GM10266 (cell line): Measurements from ENCODE around the gene APRT.

ENCODE experiments used
- DNase-seq: peaks from one replicate; pipeline ENCODE4 v3.0.0; 2012; ENCODE audit errors: extremely low spot score
- TF ChIP-seq, protein P1 (sequence below): IDR thresholded peaks from 2 replicates; pipeline ENCODE4 v1.5.1; 2012; ENCODE audit warnings: mild to moderate bottlenecking, low read depth; ENCODE audit not compliant: control insufficient read depth, insufficient read depth; ENCODE audit errors: missing control alignments

APRT gene

DNA sequence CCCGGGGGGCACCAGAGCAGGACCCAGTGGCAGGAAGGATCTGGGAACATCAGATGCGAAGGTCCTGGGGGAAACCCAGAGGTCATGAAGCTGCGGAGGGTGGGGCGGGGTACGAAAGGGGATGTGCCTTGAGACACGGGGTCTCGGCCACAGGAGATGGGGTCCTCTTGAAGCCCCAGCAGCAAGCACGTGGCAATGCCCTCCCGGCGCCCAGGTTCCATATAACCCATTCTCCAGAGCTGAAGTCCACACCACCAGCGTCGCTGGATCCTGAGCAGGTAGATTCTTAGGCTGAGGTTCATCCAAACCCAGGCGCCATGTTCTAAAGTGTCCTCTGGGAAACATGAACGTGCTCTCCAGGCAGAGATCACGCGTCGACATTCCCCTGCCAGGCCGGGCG is 47.6 kb downstream of the APRT start:
- no peak for DNase-seq

DNA sequence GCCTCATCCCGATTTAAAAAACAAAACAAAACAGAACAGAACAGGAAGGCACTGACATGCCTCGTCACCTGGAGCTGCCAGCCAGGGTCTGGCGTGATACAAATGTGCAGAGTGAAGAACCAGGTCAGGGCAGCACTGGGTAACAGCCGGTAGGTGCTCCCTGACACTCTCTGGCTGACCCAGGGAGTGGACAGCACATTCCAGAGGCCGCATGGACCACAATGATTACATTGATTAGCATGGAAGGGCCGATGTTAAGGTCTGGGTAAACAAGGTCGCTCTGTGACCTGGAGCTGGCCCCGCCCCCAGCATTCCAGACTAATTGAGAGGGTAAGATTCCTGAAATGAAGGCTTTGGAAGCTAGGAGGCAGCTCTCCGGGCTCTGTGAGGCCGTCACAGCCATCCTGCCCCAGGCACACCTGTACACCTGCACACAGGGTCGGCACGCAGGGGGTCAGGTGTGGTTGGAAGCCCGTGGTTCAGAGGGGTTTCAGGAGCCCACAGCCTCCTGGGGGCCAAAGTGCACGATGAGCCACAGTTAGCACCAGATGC is 48.1 kb downstream of the APRT start:
- no peak for DNase-seq
- TF ChIP-seq, protein P1, sequence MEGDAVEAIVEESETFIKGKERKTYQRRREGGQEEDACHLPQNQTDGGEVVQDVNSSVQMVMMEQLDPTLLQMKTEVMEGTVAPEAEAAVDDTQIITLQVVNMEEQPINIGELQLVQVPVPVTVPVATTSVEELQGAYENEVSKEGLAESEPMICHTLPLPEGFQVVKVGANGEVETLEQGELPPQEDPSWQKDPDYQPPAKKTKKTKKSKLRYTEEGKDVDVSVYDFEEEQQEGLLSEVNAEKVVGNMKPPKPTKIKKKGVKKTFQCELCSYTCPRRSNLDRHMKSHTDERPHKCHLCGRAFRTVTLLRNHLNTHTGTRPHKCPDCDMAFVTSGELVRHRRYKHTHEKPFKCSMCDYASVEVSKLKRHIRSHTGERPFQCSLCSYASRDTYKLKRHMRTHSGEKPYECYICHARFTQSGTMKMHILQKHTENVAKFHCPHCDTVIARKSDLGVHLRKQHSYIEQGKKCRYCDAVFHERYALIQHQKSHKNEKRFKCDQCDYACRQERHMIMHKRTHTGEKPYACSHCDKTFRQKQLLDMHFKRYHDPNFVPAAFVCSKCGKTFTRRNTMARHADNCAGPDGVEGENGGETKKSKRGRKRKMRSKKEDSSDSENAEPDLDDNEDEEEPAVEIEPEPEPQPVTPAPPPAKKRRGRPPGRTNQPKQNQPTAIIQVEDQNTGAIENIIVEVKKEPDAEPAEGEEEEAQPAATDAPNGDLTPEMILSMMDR = no peak

More for the DNA sequence above, 47.6 kb downstream of the APRT start:
- TF ChIP-seq, protein P1 = no peak

- no peak for DNase-seq
- TF ChIP-seq, protein P1 = no peak
Observed at GRCh38 chr16:88762941-88763340, 48.8 kb downstream of the APRT start.

DNA sequence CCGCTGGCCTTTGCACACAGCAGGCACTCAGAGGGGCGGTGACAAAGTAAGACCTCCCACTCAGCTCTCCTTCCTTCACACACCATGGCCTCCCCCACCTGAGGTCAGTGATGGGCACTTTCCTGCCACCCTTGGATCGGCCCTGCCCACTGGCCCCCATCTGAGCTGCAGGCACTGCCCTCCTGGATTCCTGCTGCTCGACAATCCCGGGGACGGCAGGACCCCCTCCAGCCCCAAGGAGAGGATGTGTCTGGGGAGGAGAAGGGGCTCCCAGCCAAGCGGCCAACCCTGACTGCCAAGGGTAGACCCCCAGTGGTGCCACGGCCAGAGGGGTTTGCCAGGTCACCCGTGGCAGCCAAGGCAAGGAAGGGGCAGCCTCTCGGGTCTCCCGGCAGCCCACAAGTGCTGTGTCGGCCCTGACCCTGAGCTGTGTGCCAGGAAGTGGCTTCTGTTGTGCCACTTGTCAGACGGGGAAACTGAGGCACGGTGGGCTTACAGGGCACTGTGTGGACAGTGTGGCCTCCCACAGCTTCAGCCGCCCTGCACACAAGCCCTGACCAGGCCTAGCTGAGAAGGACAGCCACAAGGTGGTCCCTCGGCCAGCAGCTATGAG is 49.4 kb downstream of the APRT start:
- no peak for DNase-seq
- TF ChIP-seq, protein P1 = no peak

DNA sequence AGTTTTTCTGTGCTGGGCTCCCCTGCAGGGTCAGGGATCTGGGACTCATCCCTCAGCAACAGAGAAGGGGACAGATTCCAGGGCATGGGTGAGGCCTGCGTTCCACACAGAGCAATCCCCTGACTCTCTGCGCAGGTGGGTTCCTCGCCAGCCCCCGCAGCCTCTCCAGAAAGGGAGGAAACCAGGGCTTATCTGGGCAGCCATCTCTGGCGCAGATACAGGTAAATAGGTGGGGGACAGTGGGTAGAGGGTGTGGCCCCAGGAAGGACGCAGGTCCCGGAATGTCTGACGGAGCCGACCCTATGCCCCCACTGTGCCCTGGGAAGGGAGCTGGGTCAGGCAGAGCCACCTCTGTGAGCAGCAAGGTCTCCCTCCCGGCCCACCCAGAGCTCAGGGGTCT is 49.9 kb downstream of the APRT start:
- TF ChIP-seq, protein P1 = no peak
- DNase-seq = no peak

- no peak for DNase-seq
- TF ChIP-seq, protein P1 = no peak
Observed at GRCh38 chr16:88761143-88761534, 50.6 kb downstream of the APRT start.

DNA sequence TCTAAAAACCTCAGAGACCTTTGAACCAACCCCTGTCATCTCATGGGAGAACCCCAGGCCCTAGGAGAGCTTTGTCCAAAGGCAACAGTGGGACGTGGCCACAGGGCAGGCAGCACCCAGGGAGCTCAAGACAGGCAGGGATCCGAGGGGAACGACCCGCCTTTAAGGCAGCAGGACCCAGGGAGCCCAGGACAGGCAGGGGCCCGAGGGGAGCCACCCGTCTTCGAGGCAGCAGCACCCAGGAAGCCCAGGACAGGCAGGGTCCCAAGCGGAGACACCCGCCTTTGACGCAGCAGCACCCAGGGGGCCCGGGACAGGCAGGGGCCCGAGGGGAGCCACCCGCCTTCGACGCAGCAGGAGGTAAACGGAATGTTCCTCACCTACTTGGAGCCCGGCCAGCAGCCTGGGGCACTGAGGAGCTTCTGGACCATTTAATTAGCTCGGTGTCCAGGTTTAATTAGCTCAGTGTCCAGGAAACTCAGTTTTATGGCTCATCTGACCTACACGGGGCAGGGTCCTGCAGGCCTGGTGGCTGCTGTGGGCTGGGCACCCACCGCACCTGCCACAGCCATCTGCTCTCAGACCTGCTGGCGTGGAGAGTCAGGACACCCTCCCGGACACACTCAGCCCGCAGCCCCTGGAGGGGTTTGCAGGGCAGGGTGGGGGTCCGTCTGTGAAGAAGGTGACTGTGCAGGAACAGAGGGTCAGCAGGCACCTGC is 51.1 kb downstream of the APRT start:
- no peak for DNase-seq
- TF ChIP-seq, protein P1 = no peak
